HG02840 (cell line): ENCODE data around the gene PLEKHG4.

Experiments used
- ATAC-seq: cut with Tn5 transposase; IDR thresholded peaks from one replicate; pipeline ENCODE4 v1.9.1; 2021; ENCODE audit warnings: mild to moderate bottlenecking, moderate library complexity, moderate number of reproducible peaks; ENCODE audit not compliant: unreplicated experiment, low FRiP score

Gene PLEKHG4

DNA sequence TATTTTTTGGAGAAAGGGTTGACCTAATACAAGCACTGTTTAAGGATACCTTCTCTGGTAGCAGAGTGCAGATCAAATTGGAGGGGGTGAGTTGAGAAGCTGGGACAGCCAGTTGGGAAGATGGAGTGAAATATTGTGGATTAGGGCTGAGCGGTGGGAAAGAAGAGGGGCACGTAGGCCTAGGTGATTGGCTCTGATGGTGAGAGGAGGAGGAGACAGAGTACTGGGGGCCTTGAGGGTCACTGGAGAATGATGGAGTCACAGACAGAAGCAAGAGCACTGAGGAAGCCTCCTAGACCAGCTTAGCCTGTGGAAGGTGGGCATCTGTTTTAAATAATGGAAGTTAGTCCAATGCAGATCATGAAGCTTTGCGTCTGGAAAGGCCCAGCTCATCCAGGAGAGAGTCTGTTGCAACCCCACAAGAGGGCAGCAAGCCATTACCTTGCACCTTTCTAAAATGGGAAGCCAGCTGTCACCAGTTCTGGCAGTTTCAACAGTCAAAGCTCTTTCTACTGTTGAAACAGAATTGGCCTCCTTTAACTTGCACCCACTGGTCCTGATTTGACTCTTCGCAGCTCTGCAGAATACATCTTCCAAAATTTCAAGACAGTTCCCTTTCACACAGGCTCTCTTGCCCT is 18.8 kb upstream of the PLEKHG4 start:
- ATAC-seq: no peak

DNA sequence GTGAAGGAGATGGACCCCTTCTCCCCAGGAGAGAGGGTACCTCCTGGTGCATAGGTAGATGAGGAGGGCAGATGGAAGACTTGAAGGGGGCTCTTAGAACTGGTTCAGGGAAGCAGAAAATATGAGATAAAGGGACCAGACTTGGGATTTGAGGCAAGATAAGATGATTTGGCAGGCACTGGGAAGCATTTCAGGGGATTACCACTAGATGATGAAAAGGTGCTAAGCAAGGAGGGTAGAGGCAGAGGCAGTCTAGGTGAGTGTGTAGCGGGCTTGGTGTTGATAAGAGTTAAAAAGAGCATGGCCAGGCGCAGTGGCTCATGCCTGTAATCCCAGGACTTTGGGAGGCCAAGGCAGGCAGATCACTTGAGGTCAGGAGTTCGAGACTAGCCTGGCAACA is 16.1 kb upstream of the PLEKHG4 start:
- ATAC-seq: no peak

DNA sequence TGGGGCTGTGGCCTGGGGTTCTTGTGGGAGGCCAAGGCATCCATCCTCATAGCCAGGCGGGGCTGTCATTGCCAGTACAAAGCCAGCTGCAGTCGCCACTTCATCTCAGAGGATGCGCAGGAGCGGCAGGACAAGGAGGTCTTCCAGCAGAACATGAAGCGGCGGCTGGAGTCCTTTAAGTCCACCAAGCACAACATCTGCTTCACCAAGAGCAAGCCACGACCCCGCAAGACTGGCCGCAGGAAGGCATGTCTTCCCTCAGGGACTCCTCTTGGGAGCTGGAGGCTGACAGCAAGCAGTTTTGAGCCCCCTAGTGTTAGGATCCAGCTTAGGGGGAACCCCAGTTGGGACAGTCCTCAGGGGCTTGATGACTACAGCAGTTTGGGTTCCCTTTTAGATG is 15.1 kb upstream of the PLEKHG4 start:
- no peak for ATAC-seq

DNA sequence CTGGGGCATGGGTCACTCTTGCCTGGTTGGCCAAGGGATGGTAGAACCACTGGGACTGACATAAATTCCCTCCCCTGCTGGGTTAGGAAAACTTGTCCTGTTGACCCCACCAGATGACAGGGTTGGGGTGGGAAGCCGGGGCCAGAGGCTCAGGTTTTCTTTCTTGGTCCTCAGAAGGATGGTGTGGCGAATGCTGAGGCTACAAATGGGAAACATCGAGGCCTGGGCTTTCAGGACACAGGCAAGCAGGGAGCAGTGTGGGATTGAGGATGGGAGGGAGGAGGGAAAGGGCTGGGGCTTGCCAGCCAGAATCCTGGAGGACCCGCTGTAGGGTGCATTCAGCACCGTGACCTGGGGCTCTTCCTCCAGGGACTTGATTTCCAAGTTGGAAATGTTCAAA is 14.5 kb upstream of the PLEKHG4 start:
- ATAC-seq: no peak

DNA sequence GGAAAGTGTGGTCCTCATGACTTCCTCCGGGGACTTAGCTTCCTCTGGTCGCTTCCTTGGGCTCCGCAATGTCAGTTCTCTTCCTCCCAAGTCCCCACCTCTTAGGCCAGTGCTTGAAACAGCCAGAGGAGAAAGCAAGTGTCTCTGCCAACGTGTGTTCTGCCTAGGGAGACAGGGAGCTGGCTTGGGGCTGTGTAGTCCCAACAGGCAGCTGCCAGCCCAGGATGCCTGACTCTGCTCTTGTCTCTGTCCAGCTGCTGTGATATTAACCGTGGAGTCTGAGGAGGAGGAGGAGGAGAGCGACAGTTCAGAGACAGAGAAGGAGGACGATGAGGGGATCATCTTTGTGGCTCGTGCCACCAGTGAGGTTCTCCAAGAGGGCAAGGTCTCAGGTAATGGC is 13.5 kb upstream of the PLEKHG4 start:
- ATAC-seq: no peak

DNA sequence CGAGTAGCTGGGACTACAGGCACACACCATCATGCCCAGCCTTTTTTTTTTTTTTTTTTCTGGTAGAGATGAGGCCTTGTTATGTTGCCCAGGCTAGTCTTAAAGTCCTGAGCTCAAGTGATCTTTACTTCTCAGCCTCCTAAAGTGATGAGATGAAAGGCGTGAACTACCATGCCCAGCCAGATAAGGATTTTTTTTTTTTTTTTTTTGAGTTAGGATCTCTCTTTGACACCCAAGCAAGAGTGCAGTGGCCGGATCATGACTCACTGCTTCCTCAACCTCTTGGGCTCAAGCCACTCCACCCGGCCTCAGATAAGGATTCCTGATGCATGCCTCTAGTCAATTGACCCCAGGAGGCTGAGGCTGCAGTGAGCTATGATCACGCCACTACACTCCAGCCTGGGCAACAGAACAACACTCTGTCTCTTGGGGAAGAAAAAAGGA is 11.2 kb upstream of the PLEKHG4 start:
- ATAC-seq: no peak

DNA sequence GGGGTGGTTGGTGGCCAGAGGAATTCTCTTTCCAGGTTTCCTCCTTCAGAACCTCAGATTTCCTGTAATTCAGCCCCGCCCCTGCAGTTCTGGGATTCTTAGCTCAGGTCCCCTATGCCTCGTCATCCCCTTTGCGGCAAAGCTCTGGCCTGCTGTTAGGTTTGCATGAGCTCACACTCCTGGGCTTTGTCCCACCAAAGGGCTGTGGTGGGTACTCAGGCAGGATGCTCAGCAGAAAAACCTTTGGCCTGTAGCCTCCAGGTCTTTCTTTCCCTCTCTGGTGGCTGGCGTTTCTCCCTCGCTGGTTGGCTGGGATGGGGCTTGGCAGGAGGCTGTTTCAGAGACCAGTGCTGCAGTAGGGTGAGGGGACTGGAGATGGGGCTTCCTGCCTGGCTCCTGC is 9.6 kb upstream of the PLEKHG4 start:
- ATAC-seq: no peak

DNA sequence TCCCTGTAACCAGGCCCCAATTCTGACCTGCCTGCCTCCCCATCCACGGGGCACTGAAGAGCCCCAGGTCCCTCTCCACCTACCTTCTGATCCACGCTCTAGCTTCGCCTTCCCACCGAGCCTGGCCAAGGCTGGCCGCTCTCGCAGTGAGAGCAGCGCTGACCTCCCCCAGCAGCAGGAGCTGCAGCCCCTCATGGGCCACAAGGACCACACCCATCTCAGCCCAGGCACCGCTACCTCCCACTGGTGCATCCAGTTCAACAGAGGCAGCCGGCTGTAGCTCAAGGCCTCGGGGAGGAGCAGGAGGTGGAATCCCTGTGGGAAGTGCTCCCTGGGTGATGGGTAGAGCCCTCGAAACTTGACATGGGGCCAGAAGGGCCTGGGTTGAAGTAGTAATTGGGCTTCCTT is 8.4 kb upstream of the PLEKHG4 start:
- ATAC-seq: no peak

DNA sequence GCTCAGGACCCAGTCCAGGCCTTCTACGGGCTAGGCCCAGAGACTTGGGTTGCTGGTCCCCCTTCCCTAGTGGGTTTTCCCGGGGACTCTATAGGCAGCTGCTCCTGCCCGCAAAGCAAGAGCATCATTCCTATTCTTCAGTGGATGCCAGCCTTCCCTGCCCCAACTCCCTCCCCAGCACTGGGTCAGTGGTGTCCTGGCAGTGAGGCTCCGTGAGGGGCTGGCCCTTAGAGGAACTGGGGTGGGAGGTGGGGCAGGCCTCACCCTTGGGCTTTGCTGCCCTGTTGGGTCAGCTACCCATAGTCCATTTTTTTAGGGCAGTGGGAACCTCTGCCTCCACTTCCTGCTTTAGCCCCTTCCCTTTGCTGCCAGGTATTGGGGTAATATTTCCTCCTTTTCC is 7.9 kb upstream of the PLEKHG4 start:
- no peak for ATAC-seq

DNA sequence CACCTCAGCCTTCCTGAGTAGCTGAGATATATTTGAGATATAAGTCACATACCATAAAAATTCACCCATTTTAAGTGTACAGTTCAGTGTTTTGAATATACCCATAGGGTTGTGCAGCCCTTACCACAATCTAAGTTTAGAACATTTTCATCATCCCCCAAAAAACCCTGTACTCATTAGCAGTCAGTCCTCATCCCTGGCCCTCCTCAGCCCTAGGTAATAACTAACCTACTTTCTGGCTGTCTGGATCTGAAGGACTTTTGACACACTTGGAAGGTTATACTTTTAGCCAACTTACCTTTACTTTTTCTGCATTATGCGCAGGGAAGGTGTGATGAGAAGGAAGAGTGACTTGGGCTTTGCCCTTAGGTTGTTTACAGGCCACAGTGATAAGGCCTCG is 4.0 kb upstream of the PLEKHG4 start:
- ATAC-seq: no peak

DNA sequence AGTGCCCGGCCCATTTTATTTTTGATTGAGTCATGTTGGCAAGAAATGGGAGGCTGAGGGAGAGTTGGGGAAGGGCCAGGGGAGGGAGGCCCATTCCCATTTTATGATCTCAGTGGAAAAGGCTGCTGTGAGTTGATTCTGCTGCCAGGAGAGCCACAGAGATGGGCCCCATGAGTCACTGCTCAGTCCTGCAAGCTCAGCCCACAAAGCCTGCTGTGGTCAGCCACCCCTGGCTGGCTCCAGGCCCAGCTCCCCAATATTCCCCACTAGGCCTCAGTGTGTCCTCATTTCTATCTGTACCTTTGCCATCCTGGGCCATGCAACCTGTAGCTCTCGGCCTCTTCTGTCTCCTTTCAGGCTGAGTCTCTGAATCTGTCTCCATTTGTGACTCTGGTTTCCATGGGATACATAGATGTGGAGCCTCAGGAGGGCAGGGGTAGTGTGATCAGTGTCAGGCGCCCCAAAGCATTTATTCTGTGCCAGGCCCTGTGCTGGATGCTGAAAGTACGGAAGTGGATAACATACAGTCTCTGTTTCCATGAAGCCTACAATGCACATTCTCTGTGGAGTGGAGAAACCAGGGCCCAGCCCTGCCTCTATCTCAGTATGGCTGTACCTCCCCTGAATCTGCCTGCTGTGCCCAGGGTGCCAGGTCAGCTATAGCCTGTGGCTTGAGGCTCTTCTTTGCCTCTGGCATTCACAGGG is 1.9 kb upstream of the PLEKHG4 start:
- no peak for ATAC-seq

DNA sequence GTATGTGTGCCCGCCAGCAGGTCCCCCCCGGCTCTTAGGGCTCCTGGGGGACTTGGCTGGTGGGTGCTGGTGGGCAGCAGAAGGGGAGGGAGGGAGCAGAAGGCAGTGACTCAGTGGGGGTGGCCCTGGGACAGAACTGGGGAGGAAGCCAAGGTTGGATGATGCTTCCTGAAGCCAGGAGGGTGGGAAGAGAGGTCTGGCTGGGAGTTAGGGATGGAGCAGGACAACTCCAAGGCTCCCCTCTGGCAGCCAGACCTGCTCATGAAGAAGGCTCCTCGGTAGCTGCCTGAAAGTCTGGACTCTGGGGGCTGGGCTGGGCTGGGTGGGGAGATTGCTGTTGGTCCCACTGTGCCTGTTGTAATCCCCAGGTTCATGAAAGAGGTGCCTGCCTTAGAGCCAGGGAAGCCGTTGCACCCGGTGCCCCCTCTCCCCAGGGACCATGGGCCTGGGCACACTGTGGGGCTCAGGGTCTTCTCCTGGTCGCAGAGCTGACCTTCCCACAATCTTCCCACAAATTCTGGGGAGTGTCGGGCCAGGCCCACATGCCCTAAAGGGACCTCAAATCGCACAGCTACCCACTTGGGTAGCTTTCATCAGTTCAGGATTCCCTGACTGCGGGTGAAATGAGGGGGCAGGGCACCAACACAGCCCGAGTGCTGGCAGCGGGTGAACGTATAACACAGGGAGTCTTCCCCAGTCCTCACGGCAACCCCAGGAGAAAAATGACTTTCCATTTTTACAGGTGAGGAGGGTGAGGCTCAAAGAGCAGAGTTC is 1.1 kb upstream of the PLEKHG4 start:
- no peak for ATAC-seq

DNA sequence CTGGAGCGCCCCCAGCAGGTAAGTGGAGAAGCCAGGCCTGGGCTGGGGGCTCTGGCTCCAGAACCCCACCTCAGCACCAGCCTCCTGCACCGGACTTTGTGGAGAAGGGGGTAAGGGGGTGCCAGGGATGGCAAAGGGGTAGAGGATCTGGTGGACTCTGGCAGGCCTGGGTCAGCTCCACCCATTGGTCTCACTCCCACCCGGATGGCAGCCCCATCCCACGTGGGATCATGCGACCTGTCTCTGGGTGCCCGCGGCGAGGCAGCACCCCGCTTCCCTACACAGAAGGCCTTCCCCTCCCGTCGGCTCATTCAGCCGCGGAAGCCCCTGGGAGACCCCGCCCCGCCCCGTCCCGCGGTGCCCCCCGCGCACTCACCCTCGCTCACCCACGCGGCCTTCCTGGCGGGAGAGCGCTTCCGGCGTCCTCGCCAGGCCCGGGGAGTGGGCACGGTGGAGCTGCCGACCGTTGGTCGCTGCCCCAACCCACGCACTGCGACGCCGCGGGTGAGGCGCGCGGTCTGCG is 498 bp upstream of the PLEKHG4 start:
- no peak for ATAC-seq

DNA sequence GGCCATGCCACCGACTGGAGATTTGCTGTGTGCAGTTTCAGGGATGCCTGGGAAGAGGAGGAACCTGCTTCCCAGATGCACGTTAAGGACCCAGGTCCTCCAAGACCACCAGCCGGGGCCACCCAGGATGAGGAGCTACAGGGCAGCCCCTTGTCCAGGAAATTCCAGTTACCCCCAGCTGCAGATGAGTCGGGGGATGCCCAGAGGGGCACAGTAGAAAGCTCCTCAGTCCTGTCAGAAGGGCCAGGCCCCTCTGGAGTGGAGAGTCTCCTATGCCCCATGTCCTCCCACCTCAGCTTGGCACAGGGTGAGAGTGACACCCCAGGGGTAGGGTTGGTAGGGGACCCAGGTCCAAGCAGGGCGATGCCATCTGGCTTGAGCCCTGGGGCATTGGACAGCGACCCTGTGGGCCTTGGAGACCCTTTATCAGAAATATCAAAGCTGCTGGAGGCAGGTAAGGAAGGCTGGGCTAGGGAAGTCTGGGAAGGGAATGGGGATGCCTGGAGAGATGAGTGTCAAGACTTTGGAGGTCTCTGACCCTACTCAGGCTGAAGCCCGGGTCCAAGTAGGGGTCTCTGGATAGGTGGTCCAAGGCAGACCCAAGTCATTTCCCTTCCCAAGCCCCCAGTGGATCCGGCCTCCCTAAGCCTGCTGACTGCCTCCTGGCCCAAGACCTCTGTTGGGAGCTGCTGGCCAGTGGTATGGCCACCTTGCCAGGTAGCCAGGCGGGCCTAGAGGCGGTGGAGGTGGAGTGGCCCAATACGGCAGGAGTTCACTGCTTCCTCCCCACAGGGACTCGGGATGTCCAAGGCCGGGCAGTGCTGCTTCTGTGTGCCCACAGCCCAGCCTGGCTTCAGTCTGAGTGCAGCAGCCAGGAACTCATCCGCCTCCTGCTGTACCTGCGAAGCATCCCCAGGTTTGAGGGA is 1.0 kb downstream of the PLEKHG4 start:
- no peak for ATAC-seq

DNA sequence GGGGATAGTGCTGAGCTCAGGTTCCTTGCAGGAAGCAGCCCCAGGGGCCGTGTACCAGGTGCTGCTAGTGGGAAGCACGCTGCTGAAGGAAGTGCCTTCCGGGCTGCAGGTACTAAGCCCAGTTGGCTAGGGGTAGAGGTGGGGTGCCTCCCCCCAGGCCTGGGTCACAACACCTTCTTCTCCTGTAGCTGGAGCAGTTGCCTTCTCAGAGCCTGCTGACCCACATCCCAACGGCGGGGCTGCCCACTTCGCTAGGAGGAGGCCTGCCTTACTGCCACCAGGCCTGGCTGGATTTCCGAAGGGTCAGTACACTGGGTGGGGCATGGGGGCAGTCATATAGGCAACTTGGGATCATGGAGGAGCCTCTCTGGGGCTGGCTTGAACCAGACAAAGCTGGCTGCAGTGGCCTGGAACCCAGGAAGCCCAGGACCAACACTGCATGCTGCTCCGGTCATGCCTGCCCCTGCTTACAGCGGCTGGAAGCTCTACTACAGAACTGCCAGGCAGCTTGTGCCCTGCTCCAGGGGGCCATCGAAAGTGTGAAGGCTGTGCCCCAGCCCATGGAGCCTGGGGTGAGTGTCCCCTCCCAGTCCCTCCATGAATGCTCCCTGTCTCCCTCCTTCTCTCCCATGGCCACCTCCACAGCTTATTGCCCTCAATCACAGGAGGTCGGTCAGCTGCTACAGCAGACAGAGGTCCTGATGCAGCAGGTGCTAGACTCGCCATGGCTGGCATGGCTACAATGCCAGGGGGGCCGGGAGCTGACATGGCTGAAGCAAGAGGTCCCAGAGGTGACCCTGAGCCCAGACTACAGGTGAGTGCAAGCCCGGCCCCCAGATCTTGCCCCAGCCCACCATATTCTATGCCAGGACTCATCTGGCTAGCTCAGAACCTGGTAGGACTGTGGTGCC is 2.5 kb downstream of the PLEKHG4 start:
- no peak for ATAC-seq

DNA sequence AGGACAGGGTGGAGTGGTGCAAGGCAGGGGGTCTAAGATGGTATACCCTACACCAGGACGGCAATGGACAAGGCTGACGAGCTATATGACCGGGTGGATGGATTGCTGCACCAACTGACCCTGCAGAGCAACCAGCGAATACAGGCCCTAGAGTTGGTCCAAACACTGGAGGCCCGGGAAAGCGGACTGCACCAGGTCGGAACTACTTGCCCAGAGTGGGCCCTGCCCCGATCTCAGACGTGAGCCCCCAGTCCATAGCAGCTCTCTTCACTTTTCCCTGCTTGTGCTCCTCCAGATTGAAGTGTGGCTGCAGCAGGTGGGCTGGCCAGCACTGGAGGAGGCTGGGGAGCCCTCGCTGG is 3.1 kb downstream of the PLEKHG4 start:
- ATAC-seq: no peak

DNA sequence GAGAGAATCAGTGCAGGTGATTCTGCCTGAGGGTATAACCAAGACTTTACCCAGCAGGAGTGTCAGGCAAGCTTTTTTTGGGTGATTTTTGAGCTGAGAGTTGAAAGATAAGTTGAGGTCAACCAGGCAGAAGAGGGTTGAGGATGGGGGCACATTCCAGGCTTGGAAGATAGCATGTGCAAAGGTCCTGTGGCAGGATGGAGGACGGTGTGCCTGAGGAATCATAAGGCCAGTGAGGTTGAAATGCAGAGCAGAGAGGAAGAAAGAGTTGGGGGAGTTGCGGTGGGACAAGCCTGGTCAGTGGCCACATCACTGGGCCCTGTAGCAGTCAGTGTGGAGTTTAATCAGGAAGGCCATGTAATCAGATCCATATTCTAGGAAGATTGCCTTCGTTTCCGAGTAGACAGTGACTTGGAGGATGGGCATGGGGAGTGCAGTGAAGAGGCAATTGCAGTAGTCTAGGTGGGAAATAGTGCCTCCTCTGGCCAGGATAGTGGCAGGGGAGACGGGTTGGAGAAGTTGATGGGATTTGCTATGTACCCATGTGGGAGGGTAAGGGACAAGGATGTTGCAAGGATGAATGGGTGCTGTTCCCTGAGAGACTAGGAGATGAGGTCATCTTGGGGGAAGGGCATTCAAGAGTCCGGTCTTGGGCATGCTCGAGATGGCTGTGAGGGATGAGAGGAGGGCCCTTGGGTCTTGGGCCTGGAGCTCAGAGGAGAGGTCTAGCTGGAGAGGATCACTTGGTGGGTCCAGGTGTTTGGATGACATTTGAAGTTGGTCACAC is 3.9 kb downstream of the PLEKHG4 start:
- no peak for ATAC-seq

DNA sequence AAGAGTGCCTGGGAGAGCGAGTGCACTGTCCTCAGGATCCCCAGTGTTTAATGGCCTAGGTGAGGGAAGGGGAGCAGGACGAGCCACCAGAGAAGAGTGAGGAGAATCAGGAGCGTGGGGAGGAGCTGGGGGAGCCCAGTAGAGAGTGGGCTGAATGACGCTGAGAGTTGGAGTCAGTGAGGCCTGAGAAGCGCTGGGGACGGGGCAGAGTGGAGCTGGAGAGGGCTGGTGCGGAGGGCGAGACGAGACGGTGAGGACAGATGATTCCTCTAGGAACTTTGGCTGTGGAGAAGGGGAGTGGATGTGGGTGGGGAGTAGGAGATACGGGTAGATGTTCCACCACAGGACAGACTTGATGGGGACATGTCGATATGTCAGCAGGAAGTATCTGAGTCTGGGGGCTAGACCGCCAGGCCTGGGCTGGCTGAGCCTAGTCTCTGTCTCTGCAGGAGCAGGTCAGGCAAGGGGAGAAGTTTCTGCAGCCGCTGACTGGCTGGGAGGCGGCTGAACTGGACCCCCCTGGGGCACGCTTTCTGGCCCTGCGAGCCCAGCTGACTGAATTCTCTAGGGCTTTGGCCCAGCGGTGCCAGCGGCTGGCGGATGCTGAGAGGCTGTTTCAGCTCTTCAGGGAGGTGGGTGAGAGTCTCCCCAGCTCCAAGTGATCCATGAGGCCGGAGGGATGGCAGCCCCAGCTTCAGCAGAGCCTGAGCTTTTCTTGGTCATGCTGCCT is 4.7 kb downstream of the PLEKHG4 start:
- no peak for ATAC-seq
